ENCODE data around the gene CYP2J2. TPM values are rescaled to one million over a fixed set of nuclear protein-coding genes. Genes with fewer than 3 reads are reported as not detected.

Gene CYP2J2
- total RNA-seq, 1 donor, result 0.09 TPM

DNA sequence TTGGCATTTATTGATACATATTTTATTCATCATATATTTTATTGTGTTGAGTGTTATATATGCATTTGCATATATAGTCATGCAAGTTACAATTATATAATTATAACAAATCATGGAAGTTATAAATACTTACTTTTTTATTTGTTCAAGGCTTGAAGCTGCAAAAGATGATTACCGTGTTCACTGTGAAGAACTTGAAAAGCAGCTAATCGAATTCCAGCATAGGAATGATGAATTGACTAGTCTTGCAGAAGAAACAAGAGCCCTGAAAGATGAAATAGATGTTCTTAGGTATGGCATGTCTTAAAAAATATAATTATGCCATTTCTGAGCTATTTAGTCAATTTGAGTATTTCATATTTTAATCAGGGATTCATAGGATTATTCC, 79.7 kb downstream of the CYP2J2 start:
- TF ChIP-seq, protein P1, sequence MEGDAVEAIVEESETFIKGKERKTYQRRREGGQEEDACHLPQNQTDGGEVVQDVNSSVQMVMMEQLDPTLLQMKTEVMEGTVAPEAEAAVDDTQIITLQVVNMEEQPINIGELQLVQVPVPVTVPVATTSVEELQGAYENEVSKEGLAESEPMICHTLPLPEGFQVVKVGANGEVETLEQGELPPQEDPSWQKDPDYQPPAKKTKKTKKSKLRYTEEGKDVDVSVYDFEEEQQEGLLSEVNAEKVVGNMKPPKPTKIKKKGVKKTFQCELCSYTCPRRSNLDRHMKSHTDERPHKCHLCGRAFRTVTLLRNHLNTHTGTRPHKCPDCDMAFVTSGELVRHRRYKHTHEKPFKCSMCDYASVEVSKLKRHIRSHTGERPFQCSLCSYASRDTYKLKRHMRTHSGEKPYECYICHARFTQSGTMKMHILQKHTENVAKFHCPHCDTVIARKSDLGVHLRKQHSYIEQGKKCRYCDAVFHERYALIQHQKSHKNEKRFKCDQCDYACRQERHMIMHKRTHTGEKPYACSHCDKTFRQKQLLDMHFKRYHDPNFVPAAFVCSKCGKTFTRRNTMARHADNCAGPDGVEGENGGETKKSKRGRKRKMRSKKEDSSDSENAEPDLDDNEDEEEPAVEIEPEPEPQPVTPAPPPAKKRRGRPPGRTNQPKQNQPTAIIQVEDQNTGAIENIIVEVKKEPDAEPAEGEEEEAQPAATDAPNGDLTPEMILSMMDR (IDR thresholded peaks at IDR 0.05; ENCODE audit: insufficient read depth, low read length), result no peak
- H3K4me3 ChIP-seq (ENCODE audit: low read depth, low read length), result no peak overlapping the region
- DNase-seq (ENCODE audit: low read depth), result no peak

DNA sequence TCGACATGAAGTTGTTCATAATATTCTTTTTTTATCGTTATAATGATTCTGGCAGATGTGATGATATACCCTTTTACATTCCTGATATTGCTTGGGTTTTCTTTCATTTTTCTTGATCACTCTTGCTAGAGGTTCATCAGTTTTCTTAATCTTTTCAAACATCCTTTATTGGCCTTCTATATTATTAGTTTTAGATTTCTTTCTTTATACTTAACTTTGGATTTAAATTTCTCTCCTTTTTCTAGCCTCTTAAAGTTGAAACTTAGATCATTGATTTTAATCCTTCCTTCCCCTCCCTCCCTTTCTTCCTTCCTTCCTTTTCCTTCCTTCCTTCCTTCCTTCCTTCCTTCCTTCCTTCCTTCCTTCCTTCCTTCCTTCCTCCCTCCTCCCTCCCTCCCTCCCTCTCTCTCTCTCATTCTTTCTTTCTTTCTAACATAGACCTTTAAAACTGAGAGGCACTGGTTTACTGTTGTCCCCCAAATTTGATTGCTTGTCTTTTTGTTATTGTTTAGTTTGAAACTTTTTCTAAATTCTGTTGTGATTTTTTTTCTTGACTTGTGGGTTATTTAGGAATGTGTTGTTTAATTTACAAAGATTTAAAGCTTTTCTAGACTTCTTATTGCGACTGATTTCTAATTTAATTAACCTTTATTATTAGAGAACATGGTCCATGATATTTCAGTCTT, 80.2 kb downstream of the CYP2J2 start:
- H3K4me3 ChIP-seq (ENCODE audit: low read depth, low read length), result no peak overlapping the region
- DNase-seq (ENCODE audit: low read depth), result no peak
- TF ChIP-seq, protein P1 (IDR thresholded peaks at IDR 0.05; ENCODE audit: insufficient read depth, low read length), result no peak

DNA sequence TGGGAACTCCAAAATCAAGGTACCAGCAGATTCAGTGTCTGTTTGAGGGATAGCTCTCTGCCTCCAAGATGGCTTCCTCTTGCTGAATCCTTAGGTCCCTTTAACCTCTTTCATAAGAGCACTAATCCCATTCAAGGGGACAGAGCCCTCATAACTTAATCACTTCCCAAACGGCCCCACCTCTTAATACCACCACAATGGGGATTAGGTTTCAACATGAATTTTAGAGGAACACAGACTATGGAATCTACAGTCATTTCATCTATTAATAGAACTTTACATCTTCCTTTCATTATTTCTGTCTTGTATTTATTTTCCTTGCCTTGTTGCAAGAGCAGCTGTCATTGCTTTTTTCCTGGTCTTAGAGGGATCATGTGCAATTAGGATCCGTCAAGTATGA, 81.5 kb downstream of the CYP2J2 start:
- H3K4me3 ChIP-seq (ENCODE audit: low read depth, low read length), result no peak overlapping the region
- TF ChIP-seq, protein P1 (IDR thresholded peaks at IDR 0.05; ENCODE audit: insufficient read depth, low read length), result no peak
- no peak for DNase-seq (ENCODE audit: low read depth)

Small RNA genes within 50 kb of the gene (small RNA-seq; reads per million reads assigned to genes)
- gene RN7SL475P, result not detected

Other genes starting within 250 kb of the CYP2J2 start
- under 0.01 TPM in 1 of 2 replicates, not detected in the other for gene HOOK1, start 111.8 kb downstream of the CYP2J2 start, total RNA-seq (ENCODE audit: low replicate concordance)
- gene C1orf87, start 147.0 kb upstream of the CYP2J2 start, total RNA-seq (ENCODE audit: low replicate concordance), result not detected in 2 replicates

Measured in fibroblast of the aortic adventitia (primary cell).